Fibroblast of skin of back (primary cell): ENCODE results near the gene STARD13.

ENCODE experiments used
- DNase-seq: peaks from one replicate; pipeline ENCODE4 v3.0.0-alpha.2; 2013

The STARD13 gene

GRCh38 chr13:33310245-33311038 lies 24.9 kb upstream of the STARD13 start:
- DNase-seq, result no peak

- no peak for DNase-seq
These were observed 23.3 kb upstream of the STARD13 start for GRCh38 chr13:33308863-33309262.

DNA sequence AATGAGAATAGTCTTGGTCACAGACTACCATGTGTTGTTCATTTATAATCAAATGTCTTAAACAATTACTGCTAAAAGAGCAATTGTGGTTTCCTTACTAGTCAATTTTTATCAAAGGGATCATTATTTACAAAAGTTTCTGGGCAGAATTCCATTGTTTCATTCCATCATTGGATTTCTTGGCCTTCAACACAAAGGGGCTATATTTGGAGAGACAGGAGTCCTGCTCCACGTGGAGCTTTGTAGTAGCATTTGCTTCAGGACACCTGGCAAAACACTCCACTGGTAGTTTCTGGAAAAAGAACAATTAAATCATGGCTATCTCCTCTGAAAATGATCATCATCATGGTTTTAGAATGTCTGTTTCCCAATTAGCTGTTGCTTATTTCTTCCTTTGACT lies 22.3 kb upstream of the STARD13 start:
- DNase-seq, result no peak

GRCh38 chr13:33303855-33304597 lies 18.5 kb upstream of the STARD13 start:
- no peak for DNase-seq

DNA sequence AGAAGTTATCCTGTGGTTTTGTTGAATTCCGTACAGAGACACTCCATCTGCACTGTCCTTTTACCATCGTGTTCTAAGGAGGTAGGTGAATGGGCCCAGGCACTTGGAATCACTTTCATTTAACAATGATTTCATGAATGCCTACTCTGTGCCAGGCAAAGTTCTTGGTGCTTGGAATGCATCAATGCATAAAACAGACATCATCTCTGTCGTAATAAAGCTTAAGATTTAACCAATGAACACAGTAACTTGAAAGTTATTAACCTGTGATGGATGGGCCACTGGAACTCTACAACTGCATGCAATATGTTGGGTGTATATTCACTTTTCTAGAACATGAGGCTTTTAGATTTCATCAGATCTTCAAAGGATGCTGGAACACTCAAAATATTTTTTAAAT lies 14.1 kb upstream of the STARD13 start:
- no peak for DNase-seq

DNA sequence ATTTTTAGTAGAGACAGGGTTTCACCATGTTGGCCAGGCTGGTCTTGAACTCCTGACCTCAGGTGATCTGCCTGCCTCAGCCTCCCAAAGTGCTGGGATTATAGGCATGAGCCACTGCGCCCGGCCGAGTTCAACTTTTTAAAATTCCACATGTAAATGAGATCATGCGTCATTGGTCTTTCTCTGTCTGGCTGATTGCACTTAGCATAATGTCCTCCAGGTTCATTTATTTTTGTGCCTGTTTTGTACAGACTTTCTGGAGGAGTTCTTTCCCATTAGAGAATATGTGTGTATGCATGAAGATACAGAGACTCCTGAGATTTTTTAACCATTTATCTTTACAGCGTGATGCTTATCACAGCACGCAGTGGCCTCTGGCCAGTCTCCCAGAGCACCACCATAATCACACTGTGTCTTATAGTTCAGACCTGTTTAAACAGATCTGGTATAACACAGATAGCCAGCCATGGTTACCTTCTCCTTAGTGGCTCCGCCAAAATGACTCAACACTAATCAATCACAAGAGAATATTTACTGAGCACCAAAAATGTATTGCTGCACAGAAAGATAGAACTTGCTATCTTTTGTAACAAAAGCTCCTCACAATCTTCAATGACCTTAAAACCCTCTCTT lies 11.4 kb upstream of the STARD13 start:
- no peak for DNase-seq

DNA sequence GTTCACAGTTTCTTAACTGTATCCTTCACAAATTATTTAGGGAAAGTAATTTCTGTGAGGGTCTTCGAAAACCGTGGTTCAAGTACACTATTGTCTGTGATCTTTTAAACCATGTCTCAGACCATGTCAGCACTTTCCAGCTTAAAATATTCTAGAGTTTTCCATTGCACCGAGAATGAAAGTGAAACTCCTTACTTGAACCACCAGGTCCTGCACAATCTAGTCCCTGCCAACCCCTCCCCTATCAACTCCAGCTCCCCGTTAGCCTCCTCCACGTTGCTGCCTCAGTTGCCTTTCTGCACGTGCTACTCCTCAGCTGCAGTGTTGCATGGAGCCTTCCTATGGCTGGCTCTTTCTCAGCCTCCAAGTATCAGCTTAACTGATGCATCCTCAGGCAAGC lies 7.2 kb upstream of the STARD13 start:
- no peak for DNase-seq

DNA sequence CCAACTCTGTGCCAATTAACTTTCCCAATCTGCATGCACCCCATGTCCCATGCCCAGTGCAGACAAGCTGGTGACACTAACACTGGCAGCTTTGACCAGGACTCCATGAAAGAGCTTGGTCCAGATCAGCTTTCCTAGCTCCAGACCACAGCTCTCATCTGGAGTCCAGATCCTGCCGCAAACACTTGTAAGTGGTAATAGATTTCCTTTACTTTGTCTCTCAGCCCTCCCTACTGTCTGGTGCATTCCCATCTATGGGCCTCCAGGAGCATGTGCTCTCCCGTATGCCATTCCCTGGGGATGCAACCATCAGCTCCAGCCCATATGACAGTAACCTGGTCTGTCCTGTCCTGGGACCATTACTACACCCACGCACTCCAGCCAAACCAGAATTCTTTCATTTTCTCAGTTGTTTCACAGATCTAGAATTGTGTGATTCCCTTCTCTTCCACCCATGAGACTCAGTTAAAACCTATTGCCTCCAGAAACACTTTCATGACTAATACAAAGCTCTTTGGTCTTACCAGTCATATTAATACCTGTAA lies 4.9 kb upstream of the STARD13 start:
- DNase-seq, result no peak

- peak; percentile 32 for DNase-seq
These were observed 4.4 kb upstream of the STARD13 start for GRCh38 chr13:33289966-33290365.

- DNase-seq, result no peak
These were observed 1.8 kb upstream of the STARD13 start for GRCh38 chr13:33287142-33287882.

- no peak for DNase-seq
These were observed 573 bp upstream of the STARD13 start for GRCh38 chr13:33286128-33286527.

DNA sequence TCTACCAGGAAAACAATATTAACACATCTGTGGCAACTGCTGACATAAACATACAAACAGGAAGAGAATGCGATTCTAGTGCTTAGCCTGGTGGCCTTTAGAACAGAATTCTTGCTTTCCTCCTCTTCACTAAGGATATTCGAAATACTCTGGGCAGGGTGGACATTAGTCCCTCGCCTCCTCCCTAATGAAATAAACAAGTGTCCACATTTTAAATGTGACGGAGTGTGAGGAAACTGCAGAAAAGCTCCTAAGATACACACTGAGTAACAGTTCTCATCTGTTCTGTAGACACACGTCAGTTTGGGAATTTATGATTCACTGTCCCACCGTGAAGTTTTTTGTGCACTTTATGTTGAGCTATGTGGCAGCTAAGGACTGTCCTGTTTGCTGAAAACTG lies 639 bp downstream of the STARD13 start:
- peak; percentile 54 for DNase-seq

DNA sequence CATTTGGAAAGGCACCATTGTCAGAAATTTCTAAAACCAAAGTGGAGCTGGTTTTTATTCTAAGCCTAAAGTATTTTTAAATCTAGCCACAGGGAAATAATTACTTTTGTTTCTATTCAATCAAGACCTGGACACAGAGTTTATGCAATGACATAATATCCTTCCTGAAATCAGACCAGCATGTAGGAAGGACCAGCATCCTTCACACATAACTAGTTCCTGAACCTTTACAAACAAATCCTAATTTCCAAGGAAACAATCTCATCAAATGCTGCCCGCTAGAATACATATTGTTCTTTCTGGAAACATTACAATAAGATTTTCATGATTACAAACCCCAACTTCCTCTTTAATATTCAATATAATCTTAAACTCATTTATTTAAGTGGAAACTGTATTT lies 1.5 kb downstream of the STARD13 start:
- peak; percentile 34 for DNase-seq

- DNase-seq, result no peak
These were observed 2.2 kb downstream of the STARD13 start for GRCh38 chr13:33283195-33283911.

GRCh38 chr13:33281951-33282595 lies 3.5 kb downstream of the STARD13 start:
- peak; percentile 91 for DNase-seq

DNA sequence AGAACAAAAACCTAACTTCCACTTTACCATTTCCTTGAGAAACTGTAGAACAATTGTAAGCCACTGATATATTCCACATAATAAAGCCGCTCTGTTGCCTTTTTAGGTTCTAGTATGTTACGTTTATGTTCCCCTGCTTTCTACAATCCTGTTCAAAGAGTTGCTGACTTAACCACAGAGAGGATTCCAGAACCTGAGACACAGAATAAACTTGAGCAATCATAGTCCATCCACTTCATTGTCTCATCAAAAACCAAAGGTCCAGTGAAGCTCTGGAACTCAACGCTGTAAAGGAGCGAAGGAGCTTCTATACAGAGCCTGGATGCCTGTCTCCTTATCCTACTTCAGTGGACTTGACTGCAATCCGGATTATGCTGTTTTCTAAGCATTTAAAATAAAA lies 4.6 kb downstream of the STARD13 start:
- DNase-seq, result no peak

DNA sequence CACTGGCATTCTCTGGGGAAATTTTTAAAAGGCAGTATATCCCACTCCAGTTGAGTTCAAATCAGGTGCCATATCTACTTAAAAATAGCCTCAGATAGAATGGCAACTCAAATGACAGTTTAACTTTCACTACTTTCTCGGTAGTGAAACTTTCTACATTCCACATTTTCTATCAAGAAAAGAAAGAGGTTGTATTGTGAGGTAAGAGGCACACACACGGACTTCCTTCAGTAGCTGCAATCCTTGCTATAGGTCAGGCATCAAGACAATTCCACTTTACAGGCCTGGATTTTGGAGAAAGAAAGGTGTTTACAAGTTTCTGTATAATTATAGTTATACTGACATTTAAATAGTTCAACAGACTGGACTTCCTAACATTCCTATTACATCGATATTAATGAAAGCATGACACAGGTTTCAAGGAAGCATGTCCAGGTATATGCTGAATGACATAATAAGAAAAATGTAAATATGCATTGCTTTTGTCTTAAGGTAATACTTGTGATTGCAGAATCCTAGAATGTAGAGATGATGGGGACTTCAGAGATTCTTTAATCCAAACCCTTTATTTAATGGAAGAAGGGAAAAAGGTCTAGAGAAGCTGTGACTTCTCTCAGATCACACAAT lies 5.2 kb downstream of the STARD13 start:
- DNase-seq, result no peak

DNA sequence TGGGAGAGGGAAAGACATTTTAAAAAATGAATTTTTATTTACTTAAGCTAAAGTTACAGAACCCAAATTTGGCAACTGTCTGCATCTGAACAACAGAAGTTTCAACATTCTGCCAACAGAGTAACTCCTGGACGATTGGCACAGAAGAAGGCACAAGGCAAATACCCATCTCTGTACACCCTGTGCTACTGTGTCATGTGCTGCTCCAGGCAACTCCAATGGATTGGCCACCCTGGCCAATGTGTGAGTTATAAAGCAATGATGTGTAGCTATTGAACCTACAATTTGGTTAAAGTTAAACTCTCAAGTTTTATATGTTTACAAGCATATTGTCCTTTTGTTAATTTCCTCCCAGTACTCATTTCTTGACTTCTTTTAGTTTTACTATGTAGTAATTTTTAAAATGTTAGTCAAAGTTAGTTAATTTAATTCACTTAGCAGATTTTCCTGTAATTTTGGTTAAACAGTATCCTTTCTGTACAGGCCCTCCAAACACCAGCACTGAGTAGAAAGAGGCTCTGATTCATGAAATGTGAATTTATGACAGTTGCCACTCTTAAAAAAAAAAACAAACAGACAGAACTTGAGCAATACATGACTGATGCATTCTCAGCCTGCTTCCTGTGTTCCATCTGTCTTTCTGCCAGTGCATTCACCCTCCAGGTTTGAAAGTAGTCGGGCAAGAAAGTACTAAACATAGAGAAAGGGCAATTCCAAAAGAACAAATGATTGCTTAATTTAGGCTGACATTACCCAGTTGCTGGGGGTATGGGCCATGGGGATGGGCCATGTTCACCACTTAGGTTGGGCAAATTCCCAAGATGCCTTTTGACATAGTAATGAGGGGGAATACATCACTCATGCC lies 5.9 kb downstream of the STARD13 start:
- peak; percentile 90 for DNase-seq

DNA sequence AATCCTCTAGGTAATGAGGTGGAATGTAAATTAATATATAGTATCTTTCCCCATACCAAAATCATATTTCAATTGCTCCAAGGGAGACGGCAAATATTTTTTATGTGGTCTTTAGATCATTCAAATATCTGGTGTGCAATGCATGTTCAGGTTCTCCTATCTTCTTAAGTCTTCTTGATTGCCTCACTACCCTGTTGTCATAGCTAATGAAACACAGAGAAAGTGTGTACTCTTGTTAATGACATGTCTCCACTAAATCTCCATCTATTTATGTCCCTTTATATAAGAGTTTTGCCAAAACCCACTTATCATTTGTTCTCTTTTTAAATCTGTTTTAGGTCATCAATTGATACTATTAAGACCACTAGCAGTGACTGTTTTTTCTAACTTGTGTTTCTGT lies 6.6 kb downstream of the STARD13 start:
- DNase-seq, result no peak

GRCh38 chr13:33277946-33278345 lies 7.6 kb downstream of the STARD13 start:
- DNase-seq, result peak; percentile 61
